Mammary epithelial cell (primary cell): Measurements from ENCODE around the gene TMEM163.

ENCODE experiments used
- CTCF ChIP-seq, 2 donors: IDR thresholded peaks in 1 of 2; conservative IDR thresholded peaks in 1 of 2; 2 replicates each; pipeline ENCODE4 v1.5.1; 2011 to 2012; ENCODE audit warnings: inconsistent platforms in 2 of 2, low read length in 2 of 2, mild to moderate bottlenecking in 2 of 2, control low read depth in 1 of 2, low read depth in 1 of 2; ENCODE audit not compliant: insufficient read depth in 1 of 2; ENCODE audit errors: extremely low read depth in 1 of 2
- EZH2 ChIP-seq: IDR thresholded peaks from 2 replicates; pipeline ENCODE4 v1.6.1; 2012; ENCODE audit warnings: low read length, inconsistent platforms, borderline replicate concordance

GRCh38 chr2:134482766-134483340 lies 235.9 kb downstream of the TMEM163 start:
- TF ChIP-seq CTCF (conservative IDR thresholded peaks at IDR 0.05 in 1 of 2, IDR thresholded peaks at IDR 0.05 in 1 of 2; ENCODE audit: extremely low read depth in 1 of 2, insufficient read depth in 1 of 2, low read depth in 1 of 2, low read length in 2 of 2) (no peak), EZH2 (no peak)
